Measurements from ENCODE around the gene KIAA0513. TPM values are rescaled to one million over a fixed set of nuclear protein-coding genes. Genes with fewer than 3 reads are reported as not detected.

Gene KIAA0513
- polyA plus RNA-seq, 1 donor (not counting 4 experiments of a cell fraction or from before 2014, with no cell fraction given) = 3.3 TPM

DNA sequence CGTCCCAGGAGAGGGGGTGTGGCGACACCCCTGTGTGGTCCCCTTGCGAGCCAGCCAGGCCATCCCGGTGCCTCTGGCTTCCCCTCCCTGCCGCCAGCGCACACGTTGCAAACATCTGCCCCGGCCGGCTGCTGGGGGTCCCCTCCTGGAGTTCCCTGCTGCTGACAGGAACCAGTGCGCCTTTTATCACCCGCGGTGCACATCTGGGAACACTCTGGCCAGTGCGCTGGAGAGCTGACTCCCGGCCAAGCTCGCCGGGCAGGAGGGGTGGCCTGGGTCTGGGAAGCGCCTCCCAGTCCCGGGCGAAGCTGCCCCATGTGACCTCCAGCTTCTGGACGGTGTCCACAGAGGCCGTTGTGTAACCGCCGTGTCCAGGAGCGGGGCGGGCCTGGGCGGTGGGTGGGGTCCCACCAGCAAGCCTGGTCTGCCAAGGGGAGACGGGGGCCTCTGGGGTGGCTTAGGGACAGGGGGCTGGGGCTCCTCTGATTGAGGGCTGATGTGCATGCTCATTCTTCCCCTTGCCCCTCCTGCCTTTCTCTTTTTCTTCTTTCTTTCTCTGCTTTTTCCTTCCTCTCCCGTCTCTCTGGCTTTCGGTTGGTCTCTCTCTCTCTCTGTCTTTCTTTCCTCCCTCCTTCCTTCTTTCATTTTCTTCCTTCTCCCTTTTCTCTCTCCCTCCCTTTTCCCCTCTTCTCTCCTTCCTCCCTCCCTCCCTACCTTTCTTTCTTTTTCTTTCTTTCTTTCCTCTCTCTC, 109.9 kb downstream of the KIAA0513 start:
- no peak overlapping the region for H3K4me3 ChIP-seq (ENCODE audit: control insufficient read depth in 2 of 3, extremely low read depth in 1 of 3, insufficient read depth in 2 of 3, low read depth in 1 of 3, low read length in 3 of 3)
- dilution Hi-C loops (cut with MboI; ENCODE audit: extremely low pct_ligation_motif_present, low sequenced_read_pairs) = no loop called here
- H3K4me1 ChIP-seq (ENCODE audit: control insufficient read depth, extremely low read depth, insufficient read depth, low read length) = peaks cover 3% of the 10 kb centered on the region
- H4K20me1 ChIP-seq (ENCODE audit: control insufficient read depth, extremely low read depth, insufficient read depth, low read length) = no peaks in the 10 kb centered on the region
- FAIRE-seq = no peak
- no peaks in the 10 kb centered on the region for H3K36me3 ChIP-seq (ENCODE audit: control insufficient read depth in 2 of 2, extremely low read depth in 1 of 2, insufficient read depth in 2 of 2, low read length in 2 of 2)
- TF ChIP-seq, protein P1, sequence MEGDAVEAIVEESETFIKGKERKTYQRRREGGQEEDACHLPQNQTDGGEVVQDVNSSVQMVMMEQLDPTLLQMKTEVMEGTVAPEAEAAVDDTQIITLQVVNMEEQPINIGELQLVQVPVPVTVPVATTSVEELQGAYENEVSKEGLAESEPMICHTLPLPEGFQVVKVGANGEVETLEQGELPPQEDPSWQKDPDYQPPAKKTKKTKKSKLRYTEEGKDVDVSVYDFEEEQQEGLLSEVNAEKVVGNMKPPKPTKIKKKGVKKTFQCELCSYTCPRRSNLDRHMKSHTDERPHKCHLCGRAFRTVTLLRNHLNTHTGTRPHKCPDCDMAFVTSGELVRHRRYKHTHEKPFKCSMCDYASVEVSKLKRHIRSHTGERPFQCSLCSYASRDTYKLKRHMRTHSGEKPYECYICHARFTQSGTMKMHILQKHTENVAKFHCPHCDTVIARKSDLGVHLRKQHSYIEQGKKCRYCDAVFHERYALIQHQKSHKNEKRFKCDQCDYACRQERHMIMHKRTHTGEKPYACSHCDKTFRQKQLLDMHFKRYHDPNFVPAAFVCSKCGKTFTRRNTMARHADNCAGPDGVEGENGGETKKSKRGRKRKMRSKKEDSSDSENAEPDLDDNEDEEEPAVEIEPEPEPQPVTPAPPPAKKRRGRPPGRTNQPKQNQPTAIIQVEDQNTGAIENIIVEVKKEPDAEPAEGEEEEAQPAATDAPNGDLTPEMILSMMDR (optimal IDR thresholded peaks at IDR 0.05 in 1 of 3, IDR thresholded peaks at IDR 0.05 in 1 of 3, conservative IDR thresholded peaks at IDR 0.05 in 1 of 3; ENCODE audit: extremely low read depth in 1 of 3, insufficient read depth in 2 of 3, low read length in 3 of 3) = no peak
- TF ChIP-seq EZH2 (IDR thresholded peaks at IDR 0.05; ENCODE audit: low read length) = no peak
- no peak overlapping the region for H3K4me2 ChIP-seq (ENCODE audit: control insufficient read depth, extremely low read depth, insufficient read depth, low read depth, low read length)
- no peaks in the 10 kb centered on the region for H3K9me1 ChIP-seq (ENCODE audit: control insufficient read depth, extremely low read depth, insufficient read depth, low read length)
- H3K27ac ChIP-seq (ENCODE audit: control insufficient read depth, insufficient read depth, low read length) = no peak overlapping the region
- H2AFZ ChIP-seq (ENCODE audit: control insufficient read depth, low read length) = no peak overlapping the region
- H3K79me2 ChIP-seq (ENCODE audit: control insufficient read depth, insufficient read depth, low read length) = no peaks in the 10 kb centered on the region
- peaks cover 32% of the 10 kb centered on the region for H3K27me3 ChIP-seq (ENCODE audit: control insufficient read depth, extremely low read depth, insufficient read depth, low read length)
- H3K9me3 ChIP-seq (ENCODE audit: control insufficient read depth, low read depth, low read length) = no peaks in the 10 kb centered on the region
- DNase-seq (ENCODE audit: low read depth, low spot score) = no peak
- H3K9ac ChIP-seq (ENCODE audit: control insufficient read depth, extremely low read depth, insufficient read depth, low read length) = no peak overlapping the region

DNA sequence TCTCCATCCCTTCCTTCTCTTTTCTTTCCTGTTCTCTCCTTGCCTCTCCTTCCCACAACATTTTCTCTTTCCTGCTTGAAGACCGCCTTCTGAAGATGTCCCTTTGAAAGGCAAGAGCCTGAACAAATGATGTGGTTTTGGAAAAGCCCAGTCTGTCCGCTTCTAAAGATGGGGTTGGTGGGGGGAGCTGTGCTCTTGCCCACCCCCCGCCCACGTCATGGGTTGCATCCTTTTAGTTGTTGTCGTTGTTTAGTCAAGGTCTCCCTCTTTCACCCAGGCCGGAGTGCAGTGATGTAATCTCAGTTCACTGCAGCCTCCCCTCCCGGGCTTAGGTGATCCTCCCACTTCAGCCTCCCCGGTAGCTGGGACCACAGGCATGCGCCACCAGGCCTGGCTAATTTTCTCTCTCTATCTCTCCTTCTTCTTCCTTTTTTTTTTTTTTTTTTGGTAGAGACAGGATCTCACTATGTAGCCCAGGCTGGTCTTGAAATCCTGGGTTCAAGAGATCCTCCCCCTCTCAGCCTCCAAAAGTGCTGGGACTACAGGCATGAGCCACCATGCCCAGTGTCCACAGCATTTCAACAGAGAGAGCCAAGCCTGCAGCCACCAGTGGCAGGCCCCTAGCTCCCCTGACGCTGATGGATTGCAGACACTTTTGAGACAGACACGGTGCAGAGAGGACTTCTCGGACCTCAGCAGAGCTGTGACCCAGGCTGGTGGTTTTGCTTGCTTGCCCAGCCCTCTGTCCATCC, 110.7 kb downstream of the KIAA0513 start:
- Histone ChIP-seq H3K27ac (ENCODE audit: control insufficient read depth, insufficient read depth, low read length) (no peak overlapping the region), H3K9me1 (ENCODE audit: control insufficient read depth, extremely low read depth, insufficient read depth, low read length) (no peaks in the 10 kb centered on the region), H3K27me3 (ENCODE audit: control insufficient read depth, extremely low read depth, insufficient read depth, low read length) (peaks cover 32% of the 10 kb centered on the region), H3K4me2 (ENCODE audit: control insufficient read depth, extremely low read depth, insufficient read depth, low read depth, low read length) (no peak overlapping the region), H3K36me3 (ENCODE audit: control insufficient read depth in 2 of 2, extremely low read depth in 1 of 2, insufficient read depth in 2 of 2, low read length in 2 of 2) (no peaks in the 10 kb centered on the region), H4K20me1 (ENCODE audit: control insufficient read depth, extremely low read depth, insufficient read depth, low read length) (no peaks in the 10 kb centered on the region), H3K79me2 (ENCODE audit: control insufficient read depth, insufficient read depth, low read length) (no peaks in the 10 kb centered on the region), H3K4me3 (ENCODE audit: control insufficient read depth in 2 of 3, extremely low read depth in 1 of 3, insufficient read depth in 2 of 3, low read depth in 1 of 3, low read length in 3 of 3) (no peak overlapping the region), H3K9me3 (ENCODE audit: control insufficient read depth, low read depth, low read length) (no peaks in the 10 kb centered on the region), H3K4me1 (ENCODE audit: control insufficient read depth, extremely low read depth, insufficient read depth, low read length) (peaks cover 3% of the 10 kb centered on the region), H3K9ac (ENCODE audit: control insufficient read depth, extremely low read depth, insufficient read depth, low read length) (no peak overlapping the region), H2AFZ (ENCODE audit: control insufficient read depth, low read length) (no peak overlapping the region)
- FAIRE-seq (no peak), DNase-seq (ENCODE audit: low read depth, low spot score) (no peak)
- dilution Hi-C loops (cut with MboI; ENCODE audit: extremely low pct_ligation_motif_present, low sequenced_read_pairs) = no loop called here
- no peak for TF ChIP-seq EZH2 (IDR thresholded peaks at IDR 0.05; ENCODE audit: low read length)
- TF ChIP-seq, protein P1 (optimal IDR thresholded peaks at IDR 0.05 in 1 of 3, IDR thresholded peaks at IDR 0.05 in 1 of 3, conservative IDR thresholded peaks at IDR 0.05 in 1 of 3; ENCODE audit: extremely low read depth in 1 of 3, insufficient read depth in 2 of 3, low read length in 3 of 3) = no peak
